Renal cortical epithelial cell (primary cell): ENCODE measurements around the gene ANO7. TPM values are rescaled to one million over a fixed set of nuclear protein-coding genes. Genes with fewer than 3 reads are reported as not detected.

Experiments used
- DNase-seq: peaks from one replicate; pipeline ENCODE4 v3.0.0-alpha.2; 2011; ENCODE audit warnings: low read depth
- total RNA-seq: library from RNA; depleted of rRNA; stranded (reverse); fragments of >200 nt; gene quantifications from 2 replicates; pipeline ENCODE4 v1.2.3, GENCODE V29; 2014

ANO7 gene
- total RNA-seq, 1 donor from 2014 or later = 1.8 TPM

GRCh38 chr2:241157841-241158545, 30.5 kb upstream of the ANO7 start:
- peak; percentile 9 for DNase-seq

GRCh38 chr2:241158546-241158900, 30.0 kb upstream of the ANO7 start:
- no peak for DNase-seq

GRCh38 chr2:241159116-241159515, 29.4 kb upstream of the ANO7 start:
- DNase-seq = no peak

- DNase-seq = no peak
Observed at GRCh38 chr2:241160318-241160717, 28.2 kb upstream of the ANO7 start.

- no peak for DNase-seq
Observed at GRCh38 chr2:241161646-241162281, 26.7 kb upstream of the ANO7 start.

- no peak for DNase-seq
Observed at GRCh38 chr2:241163601-241164118, 24.8 kb upstream of the ANO7 start.

- no peak for DNase-seq
Observed at GRCh38 chr2:241168366-241168765, 20.1 kb upstream of the ANO7 start.

GRCh38 chr2:241173557-241173956, 14.9 kb upstream of the ANO7 start:
- DNase-seq = no peak

GRCh38 chr2:241177526-241178334, 10.7 kb upstream of the ANO7 start:
- no peak for DNase-seq

GRCh38 chr2:241178961-241179360, 9.5 kb upstream of the ANO7 start:
- DNase-seq = no peak

GRCh38 chr2:241179899-241180298, 8.6 kb upstream of the ANO7 start:
- no peak for DNase-seq

- DNase-seq = no peak
Observed at GRCh38 chr2:241180495-241180894, 8.0 kb upstream of the ANO7 start.

- DNase-seq = no peak
Observed at GRCh38 chr2:241182126-241182525, 6.4 kb upstream of the ANO7 start.

GRCh38 chr2:241182531-241183133, 5.8 kb upstream of the ANO7 start:
- no peak for DNase-seq

GRCh38 chr2:241183221-241183620, 5.3 kb upstream of the ANO7 start:
- no peak for DNase-seq

- DNase-seq = no peak
Observed at GRCh38 chr2:241184901-241185300, 3.6 kb upstream of the ANO7 start.

GRCh38 chr2:241185961-241186360, 2.5 kb upstream of the ANO7 start:
- DNase-seq = no peak

GRCh38 chr2:241187101-241187917, 1.2 kb upstream of the ANO7 start:
- DNase-seq = no peak

GRCh38 chr2:241187918-241188234, 601 bp upstream of the ANO7 start:
- DNase-seq = no peak

- no peak for DNase-seq
Observed at GRCh38 chr2:241189093-241189855, 797 bp downstream of the ANO7 start.

GRCh38 chr2:241189856-241190201, 1.4 kb downstream of the ANO7 start:
- no peak for DNase-seq
